Tibial nerve (tissue), 4 donors: Measurements from ENCODE around the gene GRB10.
"Not testable (repeated sequence)": the region's sequence is repeated elsewhere in the genome, so short reads cannot be mapped to it uniquely, and the experiment has no call there.

Experiments
- EP300 ChIP-seq, 2 donors: sonication (generic); formaldehyde crosslinking; IDR thresholded peaks; one replicate each; pipeline ENCODE4 v1.6.1; 2017; ENCODE audit warnings: antibody characterized with exemption in 2 of 2, mild to moderate bottlenecking in 1 of 2
- POLR2A ChIP-seq, 2 donors: fragments of 450-650 bp; IDR thresholded peaks; one replicate each; pipeline ENCODE4 v1.6.1; 2017; ENCODE audit warnings: antibody characterized with exemption in 2 of 2, mild to moderate bottlenecking in 2 of 2, moderate library complexity in 2 of 2
- TF ChIP-seq, protein P1 (sequence below), 5 experiments: fragments of 200-600 bp in 3 of 5; fragments of 450-650 bp in 2 of 5; sonication (generic) in 3 of 5; IDR thresholded peaks; one replicate each; pipeline ENCODE4 v1.5.1; 2016 to 2019; ENCODE audit warnings: antibody characterized with exemption in 5 of 5, mild to moderate bottlenecking in 3 of 5, moderate library complexity in 2 of 5

DNA sequence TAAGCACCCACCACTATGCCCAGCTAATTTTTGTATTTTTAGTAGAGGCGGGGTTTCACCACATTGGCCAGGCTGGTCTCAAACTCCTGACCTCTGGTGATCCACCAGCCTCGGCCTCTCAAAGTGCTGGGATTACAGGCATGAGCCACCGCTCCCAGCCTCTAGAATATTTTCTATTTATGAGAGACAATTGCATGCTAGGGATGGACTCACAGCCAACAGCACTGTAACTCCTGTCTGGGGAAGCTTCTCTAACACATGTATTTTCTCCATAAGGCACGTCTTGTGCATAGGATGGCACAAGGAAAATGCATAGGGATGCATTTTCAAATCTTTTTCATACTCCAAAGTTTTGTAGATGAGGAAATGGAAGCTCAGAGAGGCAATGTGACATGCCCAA, 237.1 kb downstream of the GRB10 start:
- TF ChIP-seq, protein P1, sequence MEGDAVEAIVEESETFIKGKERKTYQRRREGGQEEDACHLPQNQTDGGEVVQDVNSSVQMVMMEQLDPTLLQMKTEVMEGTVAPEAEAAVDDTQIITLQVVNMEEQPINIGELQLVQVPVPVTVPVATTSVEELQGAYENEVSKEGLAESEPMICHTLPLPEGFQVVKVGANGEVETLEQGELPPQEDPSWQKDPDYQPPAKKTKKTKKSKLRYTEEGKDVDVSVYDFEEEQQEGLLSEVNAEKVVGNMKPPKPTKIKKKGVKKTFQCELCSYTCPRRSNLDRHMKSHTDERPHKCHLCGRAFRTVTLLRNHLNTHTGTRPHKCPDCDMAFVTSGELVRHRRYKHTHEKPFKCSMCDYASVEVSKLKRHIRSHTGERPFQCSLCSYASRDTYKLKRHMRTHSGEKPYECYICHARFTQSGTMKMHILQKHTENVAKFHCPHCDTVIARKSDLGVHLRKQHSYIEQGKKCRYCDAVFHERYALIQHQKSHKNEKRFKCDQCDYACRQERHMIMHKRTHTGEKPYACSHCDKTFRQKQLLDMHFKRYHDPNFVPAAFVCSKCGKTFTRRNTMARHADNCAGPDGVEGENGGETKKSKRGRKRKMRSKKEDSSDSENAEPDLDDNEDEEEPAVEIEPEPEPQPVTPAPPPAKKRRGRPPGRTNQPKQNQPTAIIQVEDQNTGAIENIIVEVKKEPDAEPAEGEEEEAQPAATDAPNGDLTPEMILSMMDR (IDR thresholded peaks at IDR 0.05): not testable (repeated sequence)
- TF ChIP-seq EP300, POLR2A (IDR thresholded peaks at IDR 0.05): not testable (repeated sequence)
